D341Med (cell line): ENCODE results near the gene KAT7.
"Not testable (repeated sequence)": the region's sequence is repeated elsewhere in the genome, so short reads cannot be mapped to it uniquely, and the experiment has no call there.

Experiments used
- DNase-seq: peaks from one replicate; pipeline ENCODE4 v3.0.0; 2012; ENCODE audit warnings: low spot score

KAT7 gene

DNA sequence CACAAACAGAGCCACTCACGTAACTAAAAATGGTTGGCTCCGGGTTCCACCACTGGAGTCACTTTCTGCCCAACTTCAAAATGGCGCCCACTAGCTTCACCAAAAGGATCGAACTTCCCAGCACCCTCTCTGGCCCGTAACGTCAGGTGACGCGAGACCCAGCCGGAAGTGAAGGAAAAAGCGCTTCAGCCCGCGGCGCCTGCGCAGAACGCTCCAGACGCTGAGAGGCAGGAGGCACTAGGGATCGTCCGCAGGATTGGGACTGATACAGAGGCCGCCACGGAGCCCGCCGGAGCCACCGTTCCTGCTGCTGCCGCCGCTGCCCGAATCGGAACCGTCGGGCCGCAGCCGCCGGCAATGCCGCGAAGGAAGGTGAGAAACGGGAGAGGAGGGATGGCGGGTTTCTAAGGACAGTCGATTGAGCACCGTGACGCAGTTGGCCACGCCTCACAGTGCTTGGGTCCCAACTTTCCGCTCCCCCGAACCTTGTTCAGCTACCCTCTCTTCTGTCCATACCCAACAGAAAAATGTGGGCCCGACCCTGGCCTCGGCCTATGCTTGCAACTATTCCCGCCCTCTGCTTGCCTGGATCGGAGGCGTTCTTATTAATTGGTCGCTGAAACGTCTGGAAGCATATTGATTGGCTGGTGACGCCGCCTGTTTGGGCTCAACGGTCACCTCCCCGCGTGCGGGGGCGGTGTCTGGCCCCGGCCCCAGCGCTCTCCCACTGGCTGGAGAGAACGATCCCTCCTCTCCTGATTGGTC is at the start of gene KAT7:
Gene KAT7, plus strand, starts transcription at position 204 of the 765 bp plus-strand sequence. Its CDS starts 154 bp downstream, at position 358.
- peak; percentile 100 for DNase-seq

DNA sequence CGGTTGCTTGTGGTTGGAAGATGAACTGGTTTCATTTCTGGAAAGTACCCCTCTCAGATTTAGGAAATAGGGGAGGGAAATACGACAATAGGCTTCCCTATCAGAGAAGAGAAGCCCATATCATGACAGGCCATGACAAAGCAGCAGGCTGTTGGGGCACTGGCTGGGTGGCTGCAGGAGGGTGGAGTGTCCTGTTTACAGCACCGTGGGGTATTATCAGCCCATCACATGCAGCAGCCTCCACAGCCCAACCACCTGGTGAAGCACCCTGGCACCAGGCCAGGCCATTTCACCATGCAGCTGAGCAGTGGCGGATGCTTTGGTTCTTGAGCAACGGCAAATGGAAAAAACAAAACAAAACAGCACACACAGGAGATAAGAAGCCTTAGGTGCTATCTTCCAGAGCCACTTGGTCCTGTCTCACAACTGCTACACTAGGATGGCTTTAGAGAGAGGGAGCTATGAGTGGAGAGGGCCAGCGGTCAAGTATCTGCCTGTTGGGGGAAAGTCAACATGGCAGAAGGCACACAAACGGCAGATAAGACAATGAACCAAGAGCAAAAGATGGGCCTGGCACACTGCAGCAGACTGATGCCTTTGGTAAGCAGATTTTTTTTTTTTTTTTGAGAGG is 48.7 kb upstream of the KAT7 start:
- DNase-seq, result no peak

DNA sequence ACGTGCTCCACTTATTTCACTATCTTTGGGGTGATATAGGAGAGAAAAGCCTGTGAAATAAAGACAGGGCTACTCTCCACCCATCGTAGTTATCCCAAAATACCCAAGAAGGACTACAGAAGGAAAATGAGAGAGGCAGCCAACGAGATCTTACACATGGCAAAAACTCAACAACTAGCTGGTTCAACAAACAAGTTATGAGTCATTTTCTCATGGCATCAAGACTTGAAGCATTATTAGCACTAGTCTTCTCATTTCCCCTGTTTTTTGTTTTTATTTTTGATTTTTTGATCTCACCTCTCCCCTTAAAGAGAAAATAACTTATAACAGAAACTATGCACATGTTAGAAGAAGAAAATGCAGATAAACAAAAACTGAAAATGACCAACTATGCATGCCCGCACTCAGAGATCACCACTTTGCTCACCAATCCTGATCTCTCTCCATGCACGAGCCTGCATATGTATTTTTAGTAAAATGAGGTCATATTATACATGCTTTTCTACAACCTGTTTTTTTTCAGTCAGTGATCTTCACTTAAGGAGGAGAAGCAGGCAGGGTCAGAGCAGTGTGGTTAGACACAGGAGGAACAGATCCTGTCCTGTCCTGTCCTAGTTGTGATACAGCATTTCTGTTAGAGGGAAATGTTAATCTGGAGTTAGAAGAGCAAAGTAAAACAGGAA is 47.3 kb upstream of the KAT7 start:
- DNase-seq, result no peak

DNA sequence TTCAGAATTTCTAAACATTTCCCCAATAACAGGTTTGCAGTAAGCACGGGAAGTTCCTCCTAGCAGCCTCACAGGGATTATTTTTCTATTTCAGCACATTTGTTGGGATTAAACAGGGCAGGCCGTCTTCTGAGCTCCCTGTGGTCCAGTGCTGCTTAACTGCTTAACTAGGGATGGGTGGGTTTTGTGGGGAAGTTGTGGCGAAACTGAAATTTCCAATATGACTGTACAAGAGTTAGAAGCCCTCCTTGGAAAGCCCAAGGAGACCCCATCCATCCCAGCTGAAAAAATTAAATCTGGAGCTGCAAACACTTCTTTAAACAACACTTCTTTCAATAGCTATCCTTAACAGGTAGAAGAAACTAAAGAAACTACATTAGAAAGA is 46.8 kb upstream of the KAT7 start:
- DNase-seq, result no peak

DNA sequence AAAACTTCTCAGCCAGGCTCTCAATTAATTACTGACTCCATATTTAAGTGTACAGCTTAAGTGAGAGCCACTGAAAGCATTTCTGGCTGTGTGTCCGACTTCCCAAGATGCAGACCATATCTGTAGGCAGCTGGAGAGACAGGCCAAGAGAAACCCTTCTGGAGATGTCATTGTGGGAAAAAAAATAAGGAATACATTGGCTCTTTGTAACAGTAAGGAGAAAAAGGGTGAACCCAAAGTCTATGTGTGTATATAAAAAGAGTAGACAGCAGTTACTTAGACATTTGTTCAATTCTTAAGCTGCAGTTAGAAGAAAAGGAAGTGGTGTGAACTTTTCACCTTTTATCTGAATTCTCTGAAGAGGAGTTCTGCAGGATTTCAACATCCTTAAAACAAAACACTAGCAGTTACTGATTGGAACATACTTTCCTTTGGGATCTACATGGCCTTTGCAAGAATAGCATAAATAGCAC is 46.3 kb upstream of the KAT7 start:
- no peak for DNase-seq

DNA sequence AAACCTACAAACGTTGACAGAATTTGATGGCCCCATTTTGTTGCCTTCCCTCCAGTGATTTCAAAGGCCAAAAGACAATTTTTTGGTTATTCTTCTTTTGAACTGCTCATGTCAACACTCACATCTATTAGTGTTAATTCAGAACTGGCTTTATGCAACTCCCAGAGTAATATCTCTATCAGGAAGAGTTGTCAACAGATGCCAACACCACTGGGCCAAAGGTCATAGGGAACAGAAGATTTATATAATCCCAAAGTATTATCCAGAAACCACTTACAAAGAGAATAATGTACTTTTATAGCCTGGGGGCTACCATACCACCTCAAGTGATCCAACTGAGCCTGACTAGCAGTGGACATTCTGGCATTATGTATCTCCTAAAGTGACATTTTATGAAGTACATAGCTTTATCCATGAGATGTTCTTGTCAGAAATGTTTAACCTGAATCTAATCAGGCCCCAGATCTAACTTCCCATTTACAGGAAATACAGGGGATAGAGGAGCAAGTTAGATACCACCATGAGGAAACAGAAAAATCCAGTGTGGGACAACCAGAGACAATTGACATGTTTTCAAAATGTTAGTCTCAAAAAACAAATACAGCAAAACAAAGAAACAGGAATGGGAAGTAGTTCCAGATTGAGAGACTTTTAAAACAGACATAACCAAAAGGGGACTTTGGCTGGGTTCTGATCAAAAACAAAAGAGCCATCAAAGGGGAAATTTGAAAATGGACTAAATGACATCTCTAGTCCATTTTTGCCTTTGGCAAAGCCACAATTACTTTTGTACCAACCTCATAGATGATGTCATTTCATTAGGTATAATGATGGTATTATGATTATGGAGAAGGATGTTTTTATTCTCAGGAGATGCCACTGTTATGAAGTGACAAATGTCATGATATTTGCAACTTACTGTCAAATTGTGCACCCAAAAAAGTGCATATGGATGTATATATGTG is 43.0 kb upstream of the KAT7 start:
- no peak for DNase-seq

DNA sequence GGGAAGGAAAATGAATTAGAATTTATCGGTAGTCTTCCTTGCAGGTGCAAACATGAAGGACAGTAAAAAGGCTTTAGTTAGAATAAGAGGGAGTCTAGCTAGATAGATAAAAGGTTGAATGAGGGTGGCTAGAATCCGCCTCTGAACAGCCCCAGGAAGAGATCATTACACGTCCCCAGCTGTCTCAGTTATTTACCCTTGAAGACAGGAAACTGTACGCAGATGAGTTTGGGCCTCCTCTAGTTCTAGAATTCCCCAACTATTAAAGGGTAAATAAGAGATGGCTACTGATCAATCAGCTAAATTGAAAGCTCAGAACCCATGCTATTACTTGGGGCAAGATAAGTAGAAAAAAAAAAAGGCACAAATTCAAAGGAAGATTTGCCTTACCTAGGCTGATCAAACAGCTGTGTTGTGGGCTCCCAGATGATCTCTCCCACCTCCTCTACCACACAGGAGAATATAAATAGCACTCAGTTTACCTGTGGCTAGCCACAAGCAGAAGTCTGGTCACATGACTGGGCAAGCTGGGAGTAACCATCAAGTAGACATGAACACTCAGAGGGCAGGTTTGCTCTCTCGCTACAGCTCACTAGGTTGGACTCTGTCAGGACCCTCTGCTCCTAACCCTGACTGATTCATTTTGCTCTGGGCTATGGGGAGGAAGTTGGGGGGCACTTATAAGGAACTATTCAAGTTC is 41.5 kb upstream of the KAT7 start:
- no peak for DNase-seq

DNA sequence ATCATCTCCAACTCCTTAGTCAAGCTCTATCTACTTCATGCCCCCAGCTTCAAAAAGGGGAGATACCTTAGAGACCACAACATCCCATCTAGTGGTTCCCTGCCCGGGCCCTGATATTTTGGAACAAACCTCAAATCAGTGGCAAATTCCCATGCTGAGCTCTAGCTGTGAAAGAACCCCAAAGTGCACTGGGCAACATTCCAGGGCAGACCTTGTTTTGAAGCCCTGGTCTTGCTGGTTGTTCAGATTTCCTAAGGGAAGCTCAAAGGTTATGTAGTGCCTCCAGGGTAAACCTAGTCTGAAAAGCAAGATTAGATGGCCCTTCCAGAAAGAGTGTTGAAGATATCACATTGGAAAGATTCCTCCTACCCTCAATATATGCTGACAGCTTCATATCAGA is 40.8 kb upstream of the KAT7 start:
- DNase-seq, result no peak

DNA sequence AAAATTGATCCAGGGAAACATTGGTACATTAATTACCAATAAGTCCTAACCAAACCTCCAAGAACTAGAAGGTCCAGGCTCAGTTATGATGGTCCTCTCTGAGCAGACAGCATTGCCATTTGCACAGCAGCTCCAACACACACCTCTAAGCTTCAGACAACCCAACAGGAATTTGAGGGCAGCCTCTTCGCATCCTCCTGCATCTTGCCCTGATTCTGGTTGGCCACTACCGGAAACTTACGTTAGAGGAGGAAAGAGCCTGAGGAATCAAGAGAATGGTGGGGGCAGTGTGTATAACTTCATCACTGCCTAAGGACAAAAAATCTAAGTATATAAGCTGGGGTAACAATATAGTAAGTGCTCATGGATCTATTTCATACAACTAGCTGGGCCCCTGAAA is 40.3 kb upstream of the KAT7 start:
- DNase-seq, result no peak

DNA sequence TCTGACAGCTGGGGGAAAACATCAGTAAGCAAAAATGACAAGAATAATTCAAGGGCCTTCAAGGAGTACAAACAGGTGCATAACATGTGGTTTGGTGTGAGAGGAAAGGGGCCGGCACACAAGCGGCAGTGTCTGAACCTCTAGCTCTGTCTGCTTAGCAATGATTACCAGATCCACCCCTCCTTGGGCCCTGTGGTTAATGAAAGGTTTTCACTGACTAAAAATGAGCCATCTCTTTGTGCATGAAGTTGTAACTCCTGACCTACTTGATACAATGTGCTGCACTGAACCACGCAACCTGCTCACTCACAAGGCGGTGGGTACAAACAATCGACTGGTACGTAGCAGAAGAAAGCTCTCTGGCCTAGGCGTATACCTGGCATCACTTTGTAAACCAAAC is 39.7 kb upstream of the KAT7 start:
- no peak for DNase-seq

DNA sequence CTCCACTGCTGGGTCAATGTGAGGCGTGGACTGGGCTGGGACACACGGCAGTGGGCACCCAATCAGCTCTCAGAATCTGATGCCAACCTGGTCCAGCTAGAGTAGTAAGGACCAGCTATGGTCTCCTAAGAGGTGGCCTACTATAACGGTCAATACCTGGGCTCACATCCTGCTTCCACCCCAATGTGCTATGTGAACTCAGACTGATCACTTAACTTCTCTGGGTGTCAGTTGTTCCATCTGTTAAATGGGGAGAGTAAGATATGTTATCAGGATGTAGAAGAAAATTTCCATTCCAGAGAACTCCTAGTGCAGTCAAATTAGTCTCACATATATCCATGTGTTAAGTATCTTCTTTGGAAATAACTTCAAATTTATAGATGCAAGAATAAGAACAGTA is 38.8 kb upstream of the KAT7 start:
- no peak for DNase-seq

DNA sequence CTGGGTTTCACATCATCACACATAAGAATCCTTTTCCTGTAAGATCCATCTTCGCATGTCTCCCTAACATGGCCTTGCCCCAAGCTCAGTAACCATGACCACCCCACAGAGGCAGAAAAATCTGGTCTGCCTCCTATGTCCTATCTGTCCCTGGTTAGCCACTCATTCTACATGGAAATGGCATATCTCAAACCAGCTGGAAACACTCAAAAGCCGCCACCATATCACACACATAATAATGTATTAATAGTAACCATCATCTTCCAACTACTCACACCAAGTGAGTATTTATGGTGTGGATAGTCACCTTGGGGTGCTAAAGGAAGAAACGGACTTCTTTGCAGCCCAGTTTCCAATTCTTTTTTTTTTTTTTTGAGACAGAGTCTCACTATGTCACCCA is 36.0 kb upstream of the KAT7 start:
- DNase-seq, result no peak

DNA sequence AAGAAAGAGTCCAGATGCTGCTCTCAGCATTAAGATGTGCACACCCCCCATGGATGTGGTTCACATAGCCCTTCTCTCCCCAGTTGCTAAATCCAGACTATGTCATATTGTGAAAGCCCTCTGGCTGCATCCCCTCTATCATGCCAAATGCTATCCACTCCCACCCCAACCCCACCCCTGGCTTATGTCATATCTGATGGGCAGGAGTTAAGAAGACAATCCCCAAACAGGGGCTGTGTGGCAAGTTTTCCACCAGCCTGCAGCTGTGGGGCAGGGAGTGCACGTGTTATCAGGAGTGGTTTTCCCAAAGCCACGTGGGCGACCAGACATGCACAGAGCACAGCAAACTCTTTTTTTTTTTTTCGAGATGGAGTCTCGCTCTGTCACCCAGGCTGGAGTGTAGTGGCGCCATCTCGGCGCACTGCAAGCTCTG is 34.5 kb upstream of the KAT7 start:
- no peak for DNase-seq

DNA sequence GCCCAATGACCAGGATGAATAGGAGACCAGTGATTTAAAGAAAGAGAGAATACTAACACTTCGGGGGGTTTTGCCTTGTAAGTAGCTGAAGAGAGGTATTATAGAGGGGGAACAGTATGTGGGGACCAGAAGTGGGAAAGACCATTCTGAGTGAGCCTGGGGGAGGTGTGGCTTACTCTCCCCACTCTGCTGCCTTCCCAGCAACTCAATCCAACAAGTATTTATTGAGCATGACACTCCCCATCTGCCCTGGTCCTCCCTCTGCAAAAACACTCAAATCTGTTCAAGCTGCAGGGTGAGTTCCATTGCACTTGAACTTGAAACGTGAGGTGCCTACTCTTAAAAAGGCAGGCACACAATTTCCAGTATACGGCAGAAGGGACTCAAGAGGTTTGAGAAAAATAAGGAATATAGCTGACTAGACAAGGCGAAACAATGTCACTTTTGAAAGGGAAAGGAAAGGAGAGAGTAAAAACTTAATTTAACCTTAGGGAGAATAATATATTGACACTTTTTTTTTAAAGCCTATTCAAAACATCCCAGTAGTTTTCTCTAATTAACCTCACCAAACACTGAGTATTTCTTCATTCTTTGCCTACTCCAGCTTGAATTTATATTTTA is 32.7 kb upstream of the KAT7 start:
- no peak for DNase-seq

DNA sequence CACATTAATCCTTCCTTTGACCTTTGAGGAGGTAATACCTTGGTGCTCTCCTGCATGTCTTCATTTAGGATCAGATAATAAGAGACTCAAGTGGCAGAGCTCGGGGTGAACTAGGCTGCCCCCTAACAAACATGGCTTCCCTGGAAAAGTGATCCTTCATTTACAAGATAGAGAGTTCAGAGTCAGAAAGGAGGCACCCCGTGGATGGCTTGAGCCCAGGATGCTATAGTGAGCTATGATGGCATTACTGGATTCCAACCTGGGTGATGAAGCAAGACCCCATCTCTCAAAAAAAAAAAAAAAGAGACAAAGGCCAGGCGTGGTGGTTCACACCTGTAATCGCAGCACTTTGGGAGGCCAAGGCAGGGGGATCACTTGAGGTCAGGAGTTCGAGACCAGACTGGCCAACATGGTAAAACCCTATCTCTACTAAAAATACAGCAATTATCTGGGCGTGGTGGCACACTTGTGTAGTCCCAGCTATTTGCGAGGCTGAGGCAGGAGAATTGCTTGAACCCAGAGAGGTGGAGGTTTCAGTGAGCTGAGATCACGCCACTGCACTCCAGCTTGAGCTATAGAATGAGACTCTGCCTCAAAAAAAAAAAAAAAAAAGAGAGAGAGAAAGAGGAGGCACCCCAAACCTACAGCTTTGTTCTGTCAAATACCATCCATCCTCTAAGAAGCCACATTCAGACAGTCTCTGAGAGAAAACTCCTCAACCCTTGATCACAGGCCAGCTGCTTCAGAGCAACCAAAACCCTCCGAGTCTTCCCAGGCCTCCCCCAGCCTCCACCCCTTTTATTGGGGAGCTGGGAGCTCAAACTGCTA is 31.9 kb upstream of the KAT7 start:
- DNase-seq, result no peak

DNA sequence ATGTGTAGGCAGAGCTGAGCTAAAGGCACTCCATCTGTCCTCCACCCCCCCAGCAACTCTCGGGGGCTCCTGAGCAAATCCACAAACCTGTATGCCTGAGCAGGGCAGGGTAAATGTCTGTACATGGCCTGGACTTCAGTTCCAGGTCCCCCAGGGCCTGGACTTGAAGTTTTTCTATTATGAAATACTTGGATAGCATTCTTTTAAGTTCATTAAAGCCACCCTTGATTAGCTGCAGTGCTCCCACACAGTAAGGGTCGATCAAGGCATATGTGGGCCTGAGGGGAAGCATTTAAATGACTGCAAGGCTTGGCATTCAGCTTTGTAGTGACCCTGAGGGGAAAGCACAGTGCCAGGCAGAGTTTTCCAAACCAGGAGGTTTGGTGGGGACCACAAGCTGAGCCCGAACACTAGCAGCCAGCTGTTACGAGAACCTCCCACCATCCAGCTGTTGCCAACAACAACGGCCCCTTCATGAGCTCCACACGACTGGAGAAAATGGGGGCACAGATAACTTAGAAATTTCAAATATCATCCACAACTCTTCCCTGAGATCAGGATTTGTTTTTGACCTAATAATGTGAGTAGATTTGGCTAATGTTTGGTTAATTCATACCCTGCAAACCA is 31.2 kb upstream of the KAT7 start:
- DNase-seq, result no peak

DNA sequence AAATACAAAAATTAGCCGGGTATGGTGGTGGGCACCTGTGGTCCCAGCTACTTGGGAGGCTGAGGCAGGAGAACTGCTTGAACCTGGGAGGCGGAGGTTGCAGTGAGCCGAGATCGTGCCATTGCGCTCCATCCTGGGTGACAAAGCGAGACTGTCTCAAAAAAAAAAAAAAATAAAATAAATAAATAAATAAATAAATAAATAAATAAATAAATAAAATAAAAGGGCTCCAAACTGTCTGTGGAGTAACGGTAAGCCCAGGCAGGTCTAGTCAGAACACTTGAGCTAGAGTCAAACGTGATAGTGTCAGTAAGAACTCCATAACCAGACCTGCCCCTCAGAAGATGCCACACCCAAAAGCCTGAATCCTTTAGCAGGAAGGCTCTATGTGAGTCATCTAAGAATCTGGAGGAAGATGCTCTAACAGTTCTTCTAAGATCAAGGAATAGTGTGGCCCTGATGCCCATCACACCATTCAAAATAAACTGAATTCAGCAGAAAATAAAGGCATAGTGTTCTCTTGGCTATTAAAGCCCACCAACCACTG is 29.9 kb upstream of the KAT7 start:
- not testable (repeated sequence) for DNase-seq

DNA sequence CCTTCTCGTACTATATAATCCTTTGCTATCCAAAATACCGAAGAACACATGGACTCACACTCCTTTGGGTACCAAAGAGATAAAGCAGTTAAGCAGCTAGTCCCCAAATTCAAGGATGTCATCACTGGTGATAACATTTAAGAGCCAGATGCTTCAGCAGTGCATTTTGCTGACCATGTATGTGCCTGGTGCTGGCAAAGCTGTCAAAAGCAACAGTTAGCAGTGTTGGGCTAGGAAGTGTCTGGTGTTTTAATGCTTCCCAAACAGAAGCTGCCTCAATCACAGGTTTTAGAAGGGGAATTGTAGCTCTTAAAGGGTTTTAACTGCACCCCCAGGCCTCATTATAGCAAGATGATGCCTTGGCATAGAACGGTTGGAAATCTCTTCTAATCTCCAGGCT is 29.3 kb upstream of the KAT7 start:
- no peak for DNase-seq

DNA sequence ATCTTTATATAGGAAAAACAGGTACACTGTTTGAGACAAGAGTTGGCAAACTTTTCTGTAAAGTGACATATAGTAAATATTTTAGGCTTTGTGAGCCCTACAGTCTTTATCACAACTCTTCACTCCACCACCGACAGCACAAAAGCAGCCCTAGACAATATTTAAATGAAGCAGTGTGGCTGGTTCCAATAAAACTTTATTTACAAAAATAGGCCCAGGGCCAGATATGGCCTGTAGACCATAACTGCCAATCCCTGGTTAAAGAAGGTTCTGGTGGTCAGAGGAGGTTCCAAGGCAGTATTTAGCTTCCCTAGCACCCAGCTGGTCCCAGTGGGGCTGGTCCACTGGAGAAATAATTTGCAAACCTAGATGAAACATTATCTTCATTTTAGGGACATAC is 28.2 kb upstream of the KAT7 start:
- DNase-seq, result no peak
